BE2C (cell line): Measurements from ENCODE around the gene HK1.
"Not testable (repeated sequence)": the region's sequence is repeated elsewhere in the genome, so short reads cannot be mapped to it uniquely, and the experiment has no call there.

ENCODE experiments used
- DNase-seq: peaks from one replicate; pipeline ENCODE4 v3.0.0-alpha.2; 2020
- H3K27me3 ChIP-seq: fragments of 250-450 bp; sonication (Bioruptor Pico); 2 replicates; pipeline ENCODE4 v1.5.1; 2020; ENCODE audit warnings: mild to moderate bottlenecking
- H3K36me3 ChIP-seq: fragments of 250-450 bp; sonication (Bioruptor Pico); 2 replicates; pipeline ENCODE4 v1.5.1; 2020; ENCODE audit warnings: mild to moderate bottlenecking
- H3K4me1 ChIP-seq: fragments of 250-450 bp; sonication (Bioruptor Pico); 2 replicates; pipeline ENCODE4 v1.5.1; 2020
- H3K4me3 ChIP-seq: 2 replicates; pipeline ENCODE4 v1.5.1; 2011; ENCODE audit warnings: low read depth, low read length
- H3K9me3 ChIP-seq: fragments of 250-450 bp; sonication (Bioruptor Pico); 2 replicates; pipeline ENCODE4 v1.5.1; 2020
- TF ChIP-seq, protein P1 (sequence below): IDR thresholded peaks from 2 replicates; pipeline ENCODE4 v1.5.1; 2012; ENCODE audit warnings: mild to moderate bottlenecking, low read depth, low read length

The HK1 gene

DNA sequence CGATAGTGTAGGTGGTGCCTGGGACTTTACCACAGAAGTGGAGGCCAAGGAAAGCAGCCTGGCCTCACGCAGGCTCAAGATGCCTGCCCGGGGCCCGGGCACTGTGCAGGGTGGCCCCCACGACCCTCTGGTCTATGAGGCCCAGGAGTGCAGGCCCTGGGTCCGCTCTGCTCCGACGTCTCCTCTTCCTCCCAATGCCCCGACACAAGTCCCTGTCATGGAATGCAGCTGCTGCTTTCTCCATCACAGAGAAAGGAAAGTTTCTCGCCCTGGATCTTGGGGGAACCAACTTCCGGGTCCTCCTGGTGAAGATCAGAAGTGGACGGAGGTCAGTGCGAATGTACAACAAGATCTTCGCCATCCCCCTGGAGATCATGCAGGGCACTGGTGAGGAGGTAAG lies 28.3 kb upstream of the HK1 start:
- DNase-seq = no peak
- Histone ChIP-seq H3K4me3 (no peak overlapping the region), H3K36me3 (no peaks in the 10 kb centered on the region), H3K9me3 (no peaks in the 10 kb centered on the region), H3K27me3 (no peaks in the 10 kb centered on the region), H3K4me1 (no peaks in the 10 kb centered on the region)
- TF ChIP-seq, protein P1, sequence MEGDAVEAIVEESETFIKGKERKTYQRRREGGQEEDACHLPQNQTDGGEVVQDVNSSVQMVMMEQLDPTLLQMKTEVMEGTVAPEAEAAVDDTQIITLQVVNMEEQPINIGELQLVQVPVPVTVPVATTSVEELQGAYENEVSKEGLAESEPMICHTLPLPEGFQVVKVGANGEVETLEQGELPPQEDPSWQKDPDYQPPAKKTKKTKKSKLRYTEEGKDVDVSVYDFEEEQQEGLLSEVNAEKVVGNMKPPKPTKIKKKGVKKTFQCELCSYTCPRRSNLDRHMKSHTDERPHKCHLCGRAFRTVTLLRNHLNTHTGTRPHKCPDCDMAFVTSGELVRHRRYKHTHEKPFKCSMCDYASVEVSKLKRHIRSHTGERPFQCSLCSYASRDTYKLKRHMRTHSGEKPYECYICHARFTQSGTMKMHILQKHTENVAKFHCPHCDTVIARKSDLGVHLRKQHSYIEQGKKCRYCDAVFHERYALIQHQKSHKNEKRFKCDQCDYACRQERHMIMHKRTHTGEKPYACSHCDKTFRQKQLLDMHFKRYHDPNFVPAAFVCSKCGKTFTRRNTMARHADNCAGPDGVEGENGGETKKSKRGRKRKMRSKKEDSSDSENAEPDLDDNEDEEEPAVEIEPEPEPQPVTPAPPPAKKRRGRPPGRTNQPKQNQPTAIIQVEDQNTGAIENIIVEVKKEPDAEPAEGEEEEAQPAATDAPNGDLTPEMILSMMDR = no peak

- H3K9me3 ChIP-seq, H3K36me3 ChIP-seq, DNase-seq, H3K27me3 ChIP-seq, H3K4me1 ChIP-seq, H3K4me3 ChIP-seq: not testable (repeated sequence)
Observed at GRCh38 chr10:69251417-69251816, 26.9 kb upstream of the HK1 start.

GRCh38 chr10:69253171-69253570 lies 25.1 kb upstream of the HK1 start:
- H3K27me3 ChIP-seq = no peaks in the 10 kb centered on the region
- DNase-seq = no peak
- H3K4me3 ChIP-seq = no peak overlapping the region
- TF ChIP-seq, protein P1 = no peak
- H3K36me3 ChIP-seq = no peaks in the 10 kb centered on the region
- no peaks in the 10 kb centered on the region for H3K9me3 ChIP-seq
- no peaks in the 10 kb centered on the region for H3K4me1 ChIP-seq

DNA sequence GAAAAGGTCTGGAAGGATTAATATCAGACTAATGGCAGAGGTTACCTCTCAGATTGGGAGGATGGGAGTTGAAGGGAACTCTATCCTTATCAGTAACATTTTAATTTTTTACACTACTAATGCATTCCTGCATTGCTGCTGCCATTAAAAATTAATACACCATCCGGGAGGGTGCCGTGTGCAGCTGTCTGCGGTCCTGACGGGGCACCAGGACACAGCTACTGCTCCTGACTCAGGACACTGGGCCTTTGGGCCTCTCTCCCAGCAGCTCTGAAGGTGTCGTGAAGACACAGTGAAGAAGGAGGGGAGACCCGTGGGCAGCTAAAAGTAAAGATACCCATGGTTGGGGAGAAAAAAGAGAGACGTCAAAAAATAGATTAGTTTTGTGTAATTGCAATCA lies 23.4 kb upstream of the HK1 start:
- H3K4me1 ChIP-seq = no peaks in the 10 kb centered on the region
- DNase-seq = no peak
- no peaks in the 10 kb centered on the region for H3K27me3 ChIP-seq
- H3K36me3 ChIP-seq = no peaks in the 10 kb centered on the region
- TF ChIP-seq, protein P1 = no peak
- H3K9me3 ChIP-seq = no peaks in the 10 kb centered on the region
- H3K4me3 ChIP-seq = no peak overlapping the region

DNA sequence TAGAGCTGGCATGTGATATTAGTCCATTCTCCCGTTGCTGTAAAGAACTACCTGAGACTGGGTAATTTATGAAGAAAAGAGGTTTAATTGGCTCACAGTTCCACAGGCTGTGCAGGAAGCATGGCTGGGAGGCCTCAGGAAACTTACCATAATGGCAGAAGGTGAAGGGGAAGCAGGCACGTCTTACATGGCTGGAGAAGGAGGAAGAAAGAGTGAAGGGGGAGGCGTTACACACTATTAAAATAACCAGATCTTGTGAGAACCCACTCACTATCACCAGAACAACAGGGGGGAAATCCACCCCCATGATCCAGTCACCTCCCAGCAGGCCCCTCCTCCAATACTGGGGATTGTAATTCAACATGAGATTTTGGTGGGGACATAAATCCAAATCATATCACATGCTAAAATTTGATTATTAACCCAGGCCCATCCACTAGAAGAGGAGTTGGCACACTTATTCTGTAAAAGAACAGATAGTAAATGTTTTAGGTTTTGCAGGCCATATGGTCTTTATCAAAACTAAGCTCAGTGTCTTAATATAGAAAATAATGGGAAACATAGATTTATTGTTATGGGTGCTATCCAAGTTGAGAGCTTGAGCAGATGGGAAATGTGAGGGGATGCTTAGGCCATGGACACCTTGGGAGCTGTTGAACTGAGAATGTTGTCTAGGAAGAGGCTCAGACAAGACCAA lies 18.6 kb upstream of the HK1 start:
- no peaks in the 10 kb centered on the region for H3K9me3 ChIP-seq
- no peaks in the 10 kb centered on the region for H3K36me3 ChIP-seq
- no peak for DNase-seq
- H3K4me3 ChIP-seq = no peak overlapping the region
- H3K27me3 ChIP-seq = no peaks in the 10 kb centered on the region
- TF ChIP-seq, protein P1 = no peak
- H3K4me1 ChIP-seq = no peaks in the 10 kb centered on the region

GRCh38 chr10:69261184-69261583 lies 17.1 kb upstream of the HK1 start:
- H3K36me3 ChIP-seq = no peaks in the 10 kb centered on the region
- DNase-seq = no peak

More at GRCh38 chr10:69261184-69261583, 17.1 kb upstream of the HK1 start:
- TF ChIP-seq, protein P1 = no peak
- Histone ChIP-seq H3K4me3 (no peak overlapping the region), H3K27me3 (no peaks in the 10 kb centered on the region), H3K9me3 (no peaks in the 10 kb centered on the region), H3K4me1 (no peaks in the 10 kb centered on the region)
